GM18909 (cell line): ENCODE data around the gene MLST8.
"Not testable (repeated sequence)": the region's sequence is repeated elsewhere in the genome, so short reads cannot be mapped to it uniquely, and the experiment has no call there.

Source experiments
- ATAC-seq: cut with Tn5 transposase; IDR thresholded peaks from one replicate; pipeline ENCODE4 v1.9.1; 2021; ENCODE audit warnings: mild to moderate bottlenecking; ENCODE audit not compliant: unreplicated experiment, poor library complexity

Gene MLST8

DNA sequence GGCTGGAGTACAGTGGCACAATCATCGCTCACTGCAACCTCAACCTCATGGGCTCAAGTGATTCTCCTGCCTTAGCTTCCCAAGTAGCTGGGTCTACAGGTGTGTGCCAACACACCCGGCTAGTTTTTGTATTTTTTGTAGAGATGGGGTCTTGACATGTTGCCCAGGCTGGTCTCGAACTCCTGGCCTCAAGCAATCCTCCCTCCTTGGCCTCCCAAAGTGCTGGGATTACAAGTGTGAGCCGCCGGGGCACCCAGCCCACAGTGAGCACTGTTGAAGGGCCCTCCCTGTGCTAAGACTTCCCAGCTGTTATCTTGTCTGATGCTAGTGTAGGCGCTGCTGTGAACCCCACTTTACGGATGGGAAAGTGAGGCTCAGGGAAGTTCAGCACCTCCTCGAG lies 16.9 kb upstream of the MLST8 start:
- ATAC-seq = no peak

DNA sequence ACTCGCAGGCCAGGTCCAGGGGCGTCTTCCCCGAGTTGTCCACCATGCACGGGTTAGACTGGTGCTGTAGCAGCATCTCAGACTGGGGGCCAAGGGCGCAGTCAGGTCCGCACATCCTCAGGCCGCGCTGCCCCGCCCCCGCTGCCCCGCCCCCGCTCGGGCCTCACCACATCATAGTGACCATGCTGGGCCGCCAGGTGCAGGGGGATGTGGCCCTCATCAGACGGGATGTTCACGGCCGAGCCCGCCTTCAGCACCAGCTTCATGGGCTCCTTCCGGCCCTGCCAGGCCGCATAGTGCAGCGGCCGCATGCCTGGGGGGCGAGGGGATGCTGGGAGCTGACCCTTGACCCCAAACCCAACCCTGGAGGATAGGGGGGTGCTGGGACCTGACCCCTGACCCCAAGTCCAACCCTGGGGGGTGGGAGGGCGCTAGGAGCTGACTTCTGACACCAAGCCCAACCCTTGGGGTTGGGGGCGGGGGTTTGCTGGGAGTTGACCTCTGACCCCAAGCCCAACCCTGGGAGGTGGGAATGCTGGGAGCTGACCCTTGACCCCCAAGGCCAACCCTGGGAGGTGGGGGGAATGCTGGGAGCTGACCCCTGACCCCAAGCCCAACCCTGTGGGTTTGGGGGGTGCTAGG lies 15.9 kb upstream of the MLST8 start:
- ATAC-seq = no peak

DNA sequence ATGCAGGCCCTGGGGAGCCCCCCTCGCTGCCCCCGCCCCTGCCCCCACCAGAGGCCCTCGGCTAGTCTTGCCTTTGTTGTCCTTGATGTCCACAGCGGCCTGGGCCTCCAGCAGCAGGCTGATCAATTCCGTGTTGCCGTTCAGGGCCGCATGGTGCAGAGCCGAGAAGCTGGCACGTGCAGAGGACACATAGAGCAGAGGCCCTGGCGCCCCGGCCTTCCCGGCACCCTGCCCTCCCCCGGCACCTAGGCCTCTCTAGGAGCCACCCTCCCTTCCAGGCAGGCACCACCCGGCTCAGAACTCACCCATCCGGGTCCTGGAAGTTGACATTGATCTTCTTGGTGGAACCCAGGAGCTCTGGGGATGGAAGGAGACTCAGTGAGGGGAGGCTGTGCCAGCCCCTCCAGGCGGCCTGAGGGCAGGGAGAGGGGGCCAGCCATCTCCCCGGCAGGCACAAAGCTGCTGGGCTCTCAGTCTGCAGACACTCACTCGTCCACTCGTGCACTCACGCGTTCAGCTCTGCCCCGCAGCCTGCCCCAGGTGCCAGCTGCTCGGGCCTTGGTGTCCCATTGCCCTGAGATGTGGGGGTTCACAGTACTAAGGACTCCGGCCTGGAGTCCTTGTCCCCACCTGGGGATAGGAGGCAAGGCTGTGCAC lies 15.1 kb upstream of the MLST8 start:
- ATAC-seq = no peak

DNA sequence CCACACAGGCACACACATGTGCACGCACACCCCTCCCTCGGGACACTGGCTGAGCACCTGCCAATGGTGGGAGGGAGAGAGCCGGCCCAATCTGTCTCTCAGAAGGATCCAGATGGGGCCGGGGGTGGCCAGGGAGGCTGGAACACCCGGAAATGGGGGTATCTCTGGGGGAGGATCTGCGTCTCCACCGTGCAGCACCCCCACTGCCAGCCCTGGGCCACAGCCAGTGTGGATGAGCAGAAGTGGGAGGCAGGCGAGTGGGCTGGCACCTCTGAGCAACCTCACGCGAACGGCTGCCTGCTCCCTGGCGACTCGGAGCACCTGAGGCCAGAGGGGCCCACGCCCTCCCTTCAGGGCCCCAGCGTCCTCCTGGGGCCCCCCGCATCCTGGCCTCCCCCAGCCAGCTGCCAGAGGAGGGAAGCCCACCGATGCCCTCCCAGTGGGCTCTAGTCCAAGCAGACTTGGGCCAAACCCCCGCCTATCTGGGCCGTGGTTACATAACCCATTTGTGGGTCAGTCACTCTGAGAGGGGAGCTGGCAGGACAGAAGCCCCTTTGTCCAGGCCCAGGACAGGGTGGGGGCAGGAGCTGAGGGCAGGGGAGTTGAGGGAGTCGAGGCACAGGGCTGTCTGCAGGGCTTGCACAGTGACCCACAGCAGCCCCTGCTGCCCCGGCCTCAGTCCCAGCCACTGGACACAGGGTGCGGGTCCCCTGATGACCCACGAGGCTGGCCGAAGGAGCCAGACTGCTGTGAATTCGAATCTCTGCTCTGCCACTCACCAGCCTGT lies 14.4 kb upstream of the MLST8 start:
- no peak for ATAC-seq

DNA sequence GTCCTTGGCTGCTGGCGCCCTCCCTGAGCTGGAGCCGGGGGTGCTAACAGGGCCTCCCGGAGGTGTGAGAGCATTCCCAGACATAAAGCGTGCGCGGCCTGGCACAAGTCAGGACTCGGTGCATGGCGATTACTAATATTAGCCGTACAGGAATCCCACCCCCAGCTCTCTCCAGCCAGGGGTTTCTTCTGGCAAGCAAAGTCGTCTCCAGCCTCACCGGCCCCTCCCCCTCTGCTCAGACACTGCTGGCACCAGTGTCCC lies 13.9 kb upstream of the MLST8 start:
- no peak for ATAC-seq

DNA sequence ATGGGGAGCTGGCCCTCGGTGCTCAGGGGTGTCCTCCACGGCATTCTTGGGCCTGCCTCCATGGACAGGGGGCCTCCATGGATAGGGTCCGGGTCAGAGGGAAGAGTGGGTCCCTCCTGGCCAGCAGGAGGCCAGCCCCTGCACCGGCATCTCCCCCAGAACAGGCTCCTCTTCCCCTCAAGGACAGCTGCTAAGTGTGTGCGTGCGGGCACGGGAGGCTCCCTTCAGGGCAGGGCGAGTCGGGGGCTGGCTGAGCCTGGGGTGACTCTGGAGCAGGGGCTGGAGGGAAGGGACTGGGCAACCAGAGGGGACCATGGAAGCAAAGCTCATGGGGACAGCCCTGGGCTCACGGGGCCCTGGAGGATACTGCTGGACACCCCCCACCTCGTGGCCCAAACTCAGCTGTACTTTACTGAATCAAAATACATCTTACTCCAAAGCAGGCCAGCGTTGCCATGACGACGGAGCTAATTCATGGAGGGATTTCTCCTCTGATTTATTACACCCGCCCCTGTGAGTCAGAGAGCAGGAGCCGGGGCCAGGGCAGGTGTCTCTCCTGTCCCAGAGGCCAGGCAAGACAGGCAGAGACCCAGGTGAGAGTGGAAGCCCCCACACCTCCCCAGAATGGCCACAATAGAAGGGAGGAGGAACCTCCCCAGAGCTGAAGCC lies 11.0 kb upstream of the MLST8 start:
- no peak for ATAC-seq

DNA sequence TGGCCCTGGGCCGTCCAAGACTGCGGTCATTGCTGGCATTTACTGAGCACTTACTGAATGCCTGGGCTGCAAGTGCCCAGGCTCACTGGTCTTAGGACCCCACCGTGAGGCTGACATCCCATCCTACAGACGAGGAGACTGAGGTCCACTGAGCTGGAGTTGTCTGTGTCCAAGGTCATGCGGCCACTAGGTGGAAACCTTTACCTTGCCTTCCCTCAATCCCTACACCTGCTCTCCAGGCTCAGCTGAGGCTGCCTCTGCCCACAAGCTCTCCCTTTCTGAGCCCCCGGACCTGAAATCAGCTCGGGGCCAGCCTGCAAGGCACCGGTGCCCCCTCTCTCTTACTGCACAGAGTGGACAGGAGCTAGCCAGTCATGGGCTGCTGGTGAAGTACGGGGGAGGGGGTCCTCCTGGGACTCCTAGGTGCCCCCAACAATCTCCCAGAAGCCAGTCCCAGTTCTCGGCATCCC lies 10.4 kb upstream of the MLST8 start:
- ATAC-seq = no peak

DNA sequence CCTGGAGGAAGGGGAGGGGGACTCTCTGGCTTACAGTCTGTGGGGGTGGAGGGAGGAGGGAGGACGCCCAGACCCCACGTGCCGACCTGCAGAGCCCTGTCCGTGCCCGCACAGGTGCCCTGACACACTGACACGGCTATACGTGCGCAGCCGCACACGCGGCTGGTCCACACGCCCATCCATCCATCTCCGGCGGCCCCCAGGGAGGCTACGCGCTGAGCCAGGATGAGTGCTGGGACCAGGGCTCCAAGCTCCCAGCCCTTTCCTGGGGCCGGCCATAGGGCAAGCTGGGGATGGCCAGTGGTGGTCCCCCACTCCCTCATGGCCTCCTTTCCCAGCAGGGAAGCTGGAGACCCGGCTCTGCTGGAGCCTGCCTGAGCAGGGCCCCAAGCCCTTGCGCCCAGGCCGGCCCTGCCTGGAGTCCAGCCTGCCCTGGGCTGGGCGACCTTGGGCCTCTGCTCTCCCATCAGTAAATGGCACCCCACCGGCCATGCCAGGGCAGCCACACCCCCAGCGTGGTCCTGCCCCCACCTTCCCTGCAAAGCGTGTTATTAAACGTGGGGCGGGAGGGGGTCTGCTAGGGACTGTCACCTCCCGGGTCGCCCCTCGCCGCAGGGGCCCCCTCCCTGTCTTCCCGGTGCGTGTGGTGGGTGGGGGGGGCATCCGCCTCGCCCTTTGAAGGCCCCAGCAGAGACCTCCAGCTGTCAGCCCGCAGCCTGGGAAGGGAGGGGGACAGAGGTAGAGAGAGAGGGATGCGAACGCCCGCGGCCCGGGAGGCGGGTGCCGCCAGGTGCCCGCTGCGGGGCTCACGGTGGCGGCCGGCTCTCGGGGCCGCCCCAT lies 9.7 kb upstream of the MLST8 start:
- ATAC-seq = no peak

DNA sequence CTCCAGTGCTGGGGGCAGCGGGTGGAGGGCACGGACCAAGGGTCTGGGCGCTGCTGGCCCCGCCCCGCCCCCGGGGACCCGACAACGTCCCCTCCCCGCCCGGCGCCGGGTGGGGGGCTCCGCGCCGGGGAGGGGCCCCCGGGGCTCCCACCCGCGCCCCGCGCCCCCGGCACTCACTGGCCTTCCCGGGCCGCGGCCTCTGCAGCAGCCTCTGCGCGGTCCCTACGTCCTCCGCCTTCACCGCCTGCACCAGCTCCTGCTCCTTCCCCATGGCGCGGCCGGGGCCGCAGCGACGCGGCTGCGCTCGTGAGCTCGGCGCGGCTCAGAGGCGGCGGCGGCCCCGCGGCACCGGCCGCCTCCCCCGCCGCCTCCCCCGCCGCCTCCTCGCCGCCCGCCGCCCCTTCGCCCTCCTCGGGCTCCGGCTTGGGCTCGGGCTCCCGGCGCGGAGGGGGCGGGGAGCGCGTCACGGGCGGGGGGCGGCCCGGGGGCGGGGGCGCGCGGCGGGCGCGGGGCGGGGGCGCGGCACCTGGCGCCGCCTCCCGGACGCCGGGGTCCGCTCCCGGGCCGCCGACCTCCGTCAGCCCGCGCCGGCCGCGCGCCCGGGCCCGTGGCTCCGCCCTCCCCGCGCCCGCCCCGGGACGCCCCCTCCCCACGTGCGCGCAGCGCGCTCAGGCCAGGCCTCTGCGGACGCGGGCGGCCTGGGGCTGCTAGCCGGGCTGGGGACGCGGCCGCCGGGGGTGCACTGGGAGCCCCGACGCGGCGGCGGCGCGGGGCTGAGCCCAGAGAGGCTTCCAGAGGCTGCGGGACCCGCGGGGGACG lies 8.9 kb upstream of the MLST8 start, which contains the start of gene CASKIN1:
CASKIN1 (minus strand) TSS at position 444 of the 819 bp plus-strand sequence; CDS start at position 271, 173 bp downstream.
- no peak for ATAC-seq

DNA sequence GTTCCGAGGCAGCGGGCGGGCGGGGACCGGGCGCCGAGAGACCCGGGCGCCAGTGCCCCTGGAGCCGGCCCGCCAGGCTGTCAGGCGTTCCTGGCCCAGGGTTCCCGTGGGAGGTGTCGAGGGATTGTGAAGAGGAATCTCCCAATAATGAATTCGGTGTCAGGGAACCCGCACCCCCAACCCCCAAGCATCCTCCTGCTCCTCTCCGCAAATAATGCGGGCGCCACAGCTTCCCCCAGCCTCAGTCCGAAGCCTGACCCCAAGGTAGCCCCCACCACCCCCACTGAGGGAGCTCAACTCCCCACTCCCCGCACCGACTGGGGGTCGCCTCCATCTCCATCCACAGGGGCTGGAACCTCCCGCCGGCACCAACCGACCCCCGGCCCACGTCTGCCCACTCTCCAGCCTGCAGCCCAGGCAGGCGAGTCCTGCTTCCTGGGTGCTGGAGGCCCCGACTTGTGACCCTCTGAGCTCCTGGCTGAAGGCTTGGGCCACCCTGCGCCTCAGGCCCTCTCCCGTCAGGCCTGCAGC lies 8.2 kb upstream of the MLST8 start:
- no peak for ATAC-seq

DNA sequence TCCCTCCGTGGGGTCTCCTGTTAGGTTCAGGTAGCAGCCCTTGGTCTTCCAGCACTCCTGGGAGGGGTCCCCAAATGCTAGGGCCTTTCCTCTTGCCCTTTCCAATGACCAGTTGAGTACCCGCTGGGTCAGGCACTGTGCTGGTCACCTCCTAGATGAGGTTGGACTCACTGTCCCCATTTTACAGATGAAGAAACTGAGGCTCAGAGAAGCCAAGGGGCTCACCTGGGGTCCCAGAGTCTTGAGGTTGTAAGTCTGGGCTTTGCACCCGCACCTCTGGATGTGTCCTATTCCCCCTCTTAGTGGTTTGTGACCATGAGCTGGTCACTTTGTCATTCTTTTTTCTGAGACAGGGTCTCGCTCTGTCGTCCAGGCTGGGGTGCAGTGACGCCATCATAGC lies 7.5 kb upstream of the MLST8 start:
- no peak for ATAC-seq

DNA sequence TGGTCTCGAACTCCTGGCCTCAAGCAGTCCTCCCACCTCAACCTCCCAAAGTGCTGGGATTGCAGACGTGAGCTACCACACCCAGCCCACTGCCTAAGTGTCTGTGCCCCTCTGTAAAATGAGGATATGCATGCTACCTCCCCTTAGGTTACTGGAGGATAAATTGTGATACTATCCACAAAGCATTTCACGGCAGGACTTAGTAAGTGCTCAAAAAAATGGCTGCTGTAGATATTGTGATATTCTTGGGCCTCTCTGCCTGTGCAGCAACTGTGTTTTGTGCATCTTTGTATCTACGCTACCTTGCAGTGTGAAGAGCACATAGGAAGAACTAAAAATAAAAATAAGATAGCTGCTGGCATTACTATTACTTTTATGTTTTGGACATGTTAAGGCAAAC lies 7.0 kb upstream of the MLST8 start:
- no peak for ATAC-seq

DNA sequence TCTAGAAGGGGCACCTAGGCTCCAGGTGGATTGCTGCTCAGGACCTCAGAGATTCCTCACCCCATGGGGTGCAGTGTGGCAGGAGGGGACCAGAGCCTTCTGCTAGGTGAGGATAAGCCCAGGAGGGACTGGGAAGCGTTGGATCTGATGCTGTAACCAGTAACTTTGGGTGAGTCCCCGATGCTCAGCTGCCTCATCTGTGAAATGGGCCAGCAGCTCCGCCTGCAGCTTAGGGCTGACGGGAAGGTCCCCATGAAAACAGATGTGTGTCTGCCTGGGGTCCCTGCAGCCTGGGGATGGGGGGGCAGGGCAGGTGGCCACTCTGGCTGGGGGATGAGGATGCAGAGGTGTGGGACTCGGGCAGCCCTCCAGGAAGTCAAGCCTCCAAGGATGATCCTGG lies 6.2 kb upstream of the MLST8 start:
- ATAC-seq = no peak

DNA sequence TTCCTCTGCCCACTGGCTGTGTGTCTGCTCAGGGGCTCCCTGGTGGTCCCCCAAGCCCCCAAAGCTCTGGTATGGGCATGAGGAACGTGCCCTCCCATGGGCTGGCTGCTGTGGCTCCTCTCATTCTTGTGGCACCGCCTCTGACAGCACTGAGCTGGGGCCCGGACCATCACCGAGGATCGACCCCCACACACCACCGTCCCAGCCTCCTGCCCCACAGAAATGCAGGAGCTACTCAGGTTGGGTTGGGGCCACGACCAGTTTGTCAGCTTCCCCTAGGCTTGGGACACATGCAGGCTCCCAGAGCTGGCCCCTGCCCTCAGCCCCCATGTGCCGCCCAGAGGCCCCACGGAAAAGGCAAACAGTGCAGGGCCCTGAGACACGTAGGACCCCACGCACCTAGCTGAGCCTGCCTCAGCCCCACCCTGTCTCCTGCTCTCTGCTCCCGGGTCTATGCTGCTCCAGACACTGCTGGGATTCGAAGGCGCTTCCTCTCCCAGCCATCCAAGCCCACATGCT lies 5.6 kb upstream of the MLST8 start:
- ATAC-seq = no peak

DNA sequence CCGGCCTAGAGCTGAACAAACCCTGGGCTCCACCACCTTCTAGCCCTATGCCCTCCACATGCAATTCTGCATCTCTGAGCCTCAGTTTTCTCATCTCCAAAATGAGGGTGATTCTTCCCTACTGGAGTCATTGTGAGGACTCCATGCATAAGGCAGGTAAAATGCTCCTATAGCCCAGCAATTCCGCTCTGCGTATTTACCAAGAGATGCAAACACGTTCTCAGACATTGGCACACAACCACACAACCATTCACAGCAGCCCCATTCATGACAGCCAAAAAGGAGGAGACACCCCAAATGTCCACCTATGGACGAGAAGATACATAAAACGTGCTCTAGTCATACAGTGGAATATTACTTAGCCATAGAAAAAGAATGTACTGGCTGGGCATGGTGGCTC lies 4.9 kb upstream of the MLST8 start:
- ATAC-seq = no peak

DNA sequence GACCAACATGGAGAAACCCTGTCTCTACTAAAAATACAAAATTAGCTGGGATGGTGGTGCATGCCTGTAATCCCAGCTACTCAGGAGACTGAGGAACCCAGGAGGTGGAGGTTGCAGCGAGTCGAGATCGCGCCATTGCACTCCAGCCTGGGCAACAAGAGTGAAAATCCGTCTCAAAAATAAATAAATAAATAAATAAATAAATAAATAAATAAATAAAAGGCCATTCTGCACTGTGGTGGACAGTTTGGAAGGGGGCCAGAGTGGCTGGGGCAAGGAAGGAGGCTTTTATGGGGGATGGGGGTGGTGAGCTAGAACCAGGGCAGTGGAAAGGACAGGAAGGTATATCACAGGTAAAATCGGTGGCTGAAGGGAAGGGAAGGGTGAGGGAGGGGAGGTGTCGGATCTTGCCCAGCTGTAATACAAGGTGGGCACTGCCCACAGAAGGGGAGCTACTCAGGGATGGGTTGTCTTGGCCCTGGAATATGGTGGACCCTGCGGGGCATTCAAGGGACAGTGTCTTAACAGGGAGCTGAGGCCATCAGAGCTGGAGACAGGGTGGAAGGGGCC lies 2.0 kb upstream of the MLST8 start:
- not testable (repeated sequence) for ATAC-seq

DNA sequence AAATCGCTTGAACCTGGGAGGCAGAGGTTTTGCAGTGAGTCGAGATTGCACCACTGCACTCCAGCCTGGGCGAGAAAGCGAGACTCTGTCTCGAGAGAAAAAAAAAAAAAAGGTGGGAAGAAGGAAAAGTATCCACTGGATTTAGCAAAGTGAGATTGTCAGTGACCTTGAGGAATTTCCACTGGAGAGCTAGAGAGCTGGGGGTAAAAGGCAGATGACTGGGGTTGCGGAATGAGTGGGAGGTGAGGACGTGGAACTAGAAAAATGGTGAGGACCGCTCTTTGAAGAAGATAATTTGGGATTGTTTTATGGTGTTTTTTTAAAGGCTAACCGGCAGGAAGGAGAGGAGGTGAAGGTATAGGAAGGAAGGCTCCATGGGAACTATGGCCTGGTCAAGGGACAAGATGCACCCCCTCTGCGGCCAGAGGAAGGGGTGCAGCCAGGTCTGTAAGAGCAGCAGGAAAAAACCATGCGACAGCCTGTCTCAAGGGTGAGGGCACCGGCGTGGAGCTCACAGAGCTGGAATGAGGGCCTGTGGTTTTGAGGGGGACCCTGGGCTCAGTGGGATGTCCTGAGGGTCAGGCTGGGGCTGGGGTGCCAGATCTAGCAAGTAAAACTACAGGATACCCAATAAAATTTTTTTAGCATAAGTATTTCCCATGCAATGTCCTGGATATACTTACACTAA lies 694 bp upstream of the MLST8 start:
- no peak for ATAC-seq

DNA sequence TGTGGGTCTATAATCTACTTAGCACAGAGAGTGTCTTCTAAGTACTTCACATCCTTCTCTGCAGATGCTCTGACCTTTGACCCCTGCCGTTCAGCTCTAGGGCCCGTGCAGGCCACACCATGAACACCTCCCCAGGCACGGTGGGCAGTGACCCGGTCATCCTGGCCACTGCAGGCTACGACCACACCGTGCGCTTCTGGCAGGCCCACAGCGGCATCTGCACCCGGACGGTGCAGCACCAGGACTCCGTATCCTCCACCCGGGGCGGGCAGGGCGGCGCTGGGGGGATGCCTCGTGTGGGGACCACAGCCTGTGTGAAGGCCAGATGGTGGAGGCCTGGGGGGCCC lies 686 bp downstream of the MLST8 start:
- ATAC-seq = peak; percentile 4
